Measurements from ENCODE around the gene TOPBP1. TPM values are rescaled to one million over a fixed set of nuclear protein-coding genes. Genes with fewer than 3 reads are reported as not detected.

TOPBP1 gene
- total and polyA plus RNA-seq, 9 of the 15 experiments (the other 6 are each of a cell fraction or from before 2014, with no cell fraction given), result 16.6 to 77.6 (median 58.2) TPM

DNA sequence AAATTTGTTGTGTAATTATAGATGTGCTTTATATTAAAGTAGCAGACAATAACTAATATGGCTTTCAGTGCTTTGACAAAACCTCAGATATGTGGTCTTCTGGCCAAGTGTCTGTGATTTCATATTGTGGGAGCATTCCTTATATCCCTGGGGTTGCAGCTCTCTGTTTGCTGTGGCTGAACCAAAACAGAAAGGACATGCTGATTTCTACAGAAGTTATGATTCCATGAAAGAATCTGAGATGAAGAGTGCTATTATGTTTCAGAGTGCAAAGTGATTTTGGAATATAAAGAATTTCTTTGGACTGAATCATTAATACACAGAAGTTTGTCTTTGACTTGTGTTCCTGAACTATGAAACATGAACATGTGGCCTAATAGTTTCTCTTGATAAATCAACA, 51.7 kb downstream of the TOPBP1 start (continued):
- TF ChIP-seq STAG1 (CRISPR knock-in tag; IDR thresholded peaks at IDR 0.05; ENCODE audit: borderline replicate concordance), result no peak
- TF ChIP-seq, protein P1, sequence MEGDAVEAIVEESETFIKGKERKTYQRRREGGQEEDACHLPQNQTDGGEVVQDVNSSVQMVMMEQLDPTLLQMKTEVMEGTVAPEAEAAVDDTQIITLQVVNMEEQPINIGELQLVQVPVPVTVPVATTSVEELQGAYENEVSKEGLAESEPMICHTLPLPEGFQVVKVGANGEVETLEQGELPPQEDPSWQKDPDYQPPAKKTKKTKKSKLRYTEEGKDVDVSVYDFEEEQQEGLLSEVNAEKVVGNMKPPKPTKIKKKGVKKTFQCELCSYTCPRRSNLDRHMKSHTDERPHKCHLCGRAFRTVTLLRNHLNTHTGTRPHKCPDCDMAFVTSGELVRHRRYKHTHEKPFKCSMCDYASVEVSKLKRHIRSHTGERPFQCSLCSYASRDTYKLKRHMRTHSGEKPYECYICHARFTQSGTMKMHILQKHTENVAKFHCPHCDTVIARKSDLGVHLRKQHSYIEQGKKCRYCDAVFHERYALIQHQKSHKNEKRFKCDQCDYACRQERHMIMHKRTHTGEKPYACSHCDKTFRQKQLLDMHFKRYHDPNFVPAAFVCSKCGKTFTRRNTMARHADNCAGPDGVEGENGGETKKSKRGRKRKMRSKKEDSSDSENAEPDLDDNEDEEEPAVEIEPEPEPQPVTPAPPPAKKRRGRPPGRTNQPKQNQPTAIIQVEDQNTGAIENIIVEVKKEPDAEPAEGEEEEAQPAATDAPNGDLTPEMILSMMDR (IDR thresholded peaks at IDR 0.05 in 2 of 3, conservative IDR thresholded peaks at IDR 0.05 in 1 of 3; ENCODE audit: insufficient read depth in 2 of 3, low read depth in 1 of 3, low read length in 3 of 3), result no peak
- no peak for TF ChIP-seq ZNF354B (CRISPR knock-in tag; IDR thresholded peaks at IDR 0.05)

DNA sequence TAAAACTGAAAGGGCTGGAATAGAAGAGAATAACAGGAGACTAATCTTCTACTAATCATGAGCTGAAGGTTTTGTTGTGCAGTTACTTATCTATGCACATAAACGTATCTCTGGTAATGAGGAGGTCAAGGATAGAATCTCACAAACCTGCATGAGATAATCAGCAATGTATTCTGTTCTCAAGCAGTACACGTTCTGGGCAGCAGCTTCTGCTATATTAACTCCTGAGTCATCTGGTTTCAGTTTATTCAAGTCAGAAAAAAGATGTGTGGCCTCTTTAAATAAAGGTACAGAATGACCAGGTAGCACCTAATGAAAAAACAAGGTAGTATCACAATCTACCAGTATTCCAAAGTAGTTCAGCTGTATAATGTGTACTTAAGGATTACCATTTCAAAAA, 53.4 kb downstream of the TOPBP1 start:
- H3K79me2 ChIP-seq (ENCODE audit: control insufficient read depth, insufficient read depth, low read length), result no peaks in the 10 kb centered on the region
- H3K9ac ChIP-seq (ENCODE audit: insufficient read depth in 1 of 2, low read depth in 2 of 2, low read length in 2 of 2), result no peak overlapping the region
- no peak for DNase-seq (ENCODE audit: extremely low read depth in 1 of 4, low spot score in 3 of 4)
- no peak overlapping the region for H3K4me2 ChIP-seq (ENCODE audit: insufficient read depth, low read length)
- TF ChIP-seq ZBTB7A (IDR thresholded peaks at IDR 0.05; ENCODE audit: borderline replicate concordance, control insufficient read depth, low read depth, low read length) (no peak), ZKSCAN8 (CRISPR knock-in tag; IDR thresholded peaks at IDR 0.05) (no peak), EHMT2 (IDR thresholded peaks at IDR 0.05) (no peak), HSF4 (CRISPR knock-in tag; IDR thresholded peaks at IDR 0.05; ENCODE audit: borderline replicate concordance) (no peak), SETDB1 (IDR thresholded peaks at IDR 0.05; ENCODE audit: low read length) (no peak), PTTG1 (tag; IDR thresholded peaks at IDR 0.05; ENCODE audit: low read depth) (no peak), EWSR1 (IDR thresholded peaks at IDR 0.05; ENCODE audit: borderline replicate concordance, low read depth, partially characterized antibody) (no peak), BCL6 (CRISPR knock-in tag; IDR thresholded peaks at IDR 0.05) (no peak), BDP1 (IDR thresholded peaks at IDR 0.05; ENCODE audit: insufficient read depth, insufficient read length) (no peak), ZNF696 (CRISPR knock-in tag; conservative IDR thresholded peaks at IDR 0.05) (no peak), ZNF561 (CRISPR knock-in tag; conservative IDR thresholded peaks at IDR 0.05) (no peak), HDAC8 (tag; IDR thresholded peaks at IDR 0.05) (no peak), SIRT6 (IDR thresholded peaks at IDR 0.05; ENCODE audit: low read depth, low read length) (no peak), DACH1 (IDR thresholded peaks at IDR 0.05; ENCODE audit: partially characterized antibody) (no peak), ZNF12 (CRISPR knock-in tag; IDR thresholded peaks at IDR 0.05) (no peak), PHF8 (IDR thresholded peaks at IDR 0.05; ENCODE audit: borderline replicate concordance, low read length) (no peak), SOX6 (IDR thresholded peaks at IDR 0.05) (no peak), SMARCA5 (IDR thresholded peaks at IDR 0.05) (no peak)
- ATAC-seq, result no peak
- peaks cover 68% of the 10 kb centered on the region; the same call in 2 of the 3 replicates for H3K36me3 ChIP-seq (ENCODE audit: control insufficient read depth, insufficient read depth, low read length)
- WGBS (ENCODE audit: insufficient coverage, low coverage, missing lambda C conversion rate), result 34% methylated on average over 2 of the region's 2 CpGs
- no peak for FAIRE-seq
- in situ Hi-C loops (cut with MboI) (no loop called here), intact Hi-C loops (cut with micrococcal nuclease) (no loop called here)
- H3K27ac ChIP-seq (ENCODE audit: extremely low read depth, low read depth, low read length), result no peak overlapping the region
- BruUV-seq (replicated peaks), result TSS peak; percentile 20
- H3K4me1 ChIP-seq (replicated peaks in 1 of 2; ENCODE audit: control insufficient read depth in 2 of 2, insufficient read depth in 2 of 2, low read length in 2 of 2), result no peaks in the 10 kb centered on the region
- ChIA-PET POLR2A (interaction anchor here (0.6 kb wide), 1 partner anchor 43 kb away, joined by 3 read pairs; no protein-coding TSS in a partner anchor), CTCF (ENCODE audit: low intra/inter-chr PET ratio) (no interaction called here)
- no peak overlapping the region for H2AFZ ChIP-seq (ENCODE audit: low read depth, low read length)
- H3K9me3 ChIP-seq (replicated peaks; ENCODE audit: control insufficient read depth, insufficient read depth, low read depth, low read length), result no peaks in the 10 kb centered on the region
- H3K9me1 ChIP-seq (ENCODE audit: control insufficient read depth, insufficient read depth, low read length), result no peaks in the 10 kb centered on the region
- H3K27me3 ChIP-seq (ENCODE audit: control insufficient read depth in 2 of 2, insufficient read depth in 2 of 2, low read length in 2 of 2), result no peaks in the 10 kb centered on the region
- no peaks in the 10 kb centered on the region for H4K20me1 ChIP-seq (replicated peaks; ENCODE audit: control insufficient read depth, insufficient read depth, low read length)
- H3K4me3 ChIP-seq, result no peak overlapping the region
